Trophoblast cell (in vitro differentiated cells and primary cell): ENCODE results near the gene COPG1.

Source experiments
- DNase-seq, 2 donors: peaks; one replicate each; pipeline ENCODE4 v3.0.0-alpha.2; 2016
- H2AFZ ChIP-seq: 2 replicates; pipeline ENCODE4 v1.6.1; 2013; ENCODE audit warnings: low read length, moderate library complexity, mild to moderate bottlenecking; ENCODE audit not compliant: insufficient read depth, poor library complexity
- H2AK5ac ChIP-seq: 2 replicates; pipeline ENCODE4 v1.6.1; 2013; ENCODE audit warnings: mild to moderate bottlenecking, low read length
- H2BK120ac ChIP-seq: 2 replicates; pipeline ENCODE4 v1.6.1; 2013; ENCODE audit warnings: low read length, mild to moderate bottlenecking, moderate library complexity; ENCODE audit not compliant: insufficient read depth, poor library complexity
- H2BK12ac ChIP-seq: 2 replicates; pipeline ENCODE4 v1.6.1; 2013; ENCODE audit warnings: mild to moderate bottlenecking, low read length, moderate library complexity
- H2BK5ac ChIP-seq: 2 replicates; pipeline ENCODE4 v1.6.1; 2013; ENCODE audit warnings: low read length, low read depth, moderate library complexity, mild to moderate bottlenecking; ENCODE audit not compliant: poor library complexity
- H3K14ac ChIP-seq: 2 replicates; pipeline ENCODE4 v1.6.1; 2013; ENCODE audit warnings: mild to moderate bottlenecking, low read length
- H3K18ac ChIP-seq: 2 replicates; pipeline ENCODE4 v1.6.1; 2013; ENCODE audit warnings: mild to moderate bottlenecking, low read length
- H3K23ac ChIP-seq: 2 replicates; pipeline ENCODE4 v1.6.1; 2013; ENCODE audit warnings: low read length
- H3K27ac ChIP-seq: 2 replicates; pipeline ENCODE4 v1.5.1; 2013; ENCODE audit warnings: low read depth, mild to moderate bottlenecking, inconsistent platforms, low read length, moderate library complexity
- H3K27me3 ChIP-seq: 2 replicates; pipeline ENCODE4 v1.6.1; 2013; ENCODE audit warnings: inconsistent platforms, mild to moderate bottlenecking, low read length, moderate library complexity; ENCODE audit not compliant: insufficient read depth
- H3K36me3 ChIP-seq, 2 experiments: 1 replicate in 1 of 2; 2 replicates in 1 of 2; pipeline ENCODE4 v1.6.1; 2013; ENCODE audit warnings: low read length in 2 of 2, mild to moderate bottlenecking in 2 of 2, moderate library complexity in 1 of 2; ENCODE audit not compliant: insufficient read depth in 2 of 2, control insufficient read depth in 1 of 2
- H3K4ac ChIP-seq: 2 replicates; pipeline ENCODE4 v1.6.1; 2013; ENCODE audit warnings: low read depth, mild to moderate bottlenecking, low read length, moderate library complexity
- H3K4me1 ChIP-seq, 2 experiments: 1 replicate in 1 of 2; 2 replicates in 1 of 2; pipeline ENCODE4 v1.6.1; 2013; ENCODE audit warnings: low read length in 2 of 2, mild to moderate bottlenecking in 2 of 2, moderate library complexity in 1 of 2; ENCODE audit not compliant: insufficient read depth in 2 of 2, control insufficient read depth in 1 of 2
- H3K4me2 ChIP-seq: 2 replicates; pipeline ENCODE4 v1.6.1; 2013; ENCODE audit warnings: inconsistent platforms, mild to moderate bottlenecking, low read length, moderate library complexity
- H3K4me3 ChIP-seq: 2 replicates; pipeline ENCODE4 v1.5.1; 2013; ENCODE audit warnings: mild to moderate bottlenecking, low read depth, low read length, inconsistent platforms
- H3K79me1 ChIP-seq: one replicate; pipeline ENCODE4 v1.6.1; 2013; ENCODE audit warnings: low read length
- H3K79me2 ChIP-seq: 2 replicates; pipeline ENCODE4 v1.6.1; 2013; ENCODE audit warnings: low read length, mild to moderate bottlenecking; ENCODE audit not compliant: control insufficient read depth, insufficient read depth, poor library complexity
- H3K9ac ChIP-seq: 2 replicates; pipeline ENCODE4 v1.6.1; 2013; ENCODE audit warnings: mild to moderate bottlenecking, low read length
- H3K9me3 ChIP-seq: 2 replicates; pipeline ENCODE4 v1.6.1; 2013; ENCODE audit warnings: low read depth, mild to moderate bottlenecking, control low read depth, inconsistent platforms, low read length; ENCODE audit not compliant: insufficient read depth
- H4K12ac ChIP-seq: 2 replicates; pipeline ENCODE4 v1.6.1; 2013; ENCODE audit warnings: low read depth, mild to moderate bottlenecking, low read length, moderate library complexity
- H4K8ac ChIP-seq: 2 replicates; pipeline ENCODE4 v1.6.1; 2013; ENCODE audit warnings: low read depth, mild to moderate bottlenecking, low read length, moderate library complexity
- H4K91ac ChIP-seq: one replicate; pipeline ENCODE4 v1.6.1; 2013; ENCODE audit warnings: low read depth, mild to moderate bottlenecking, low read length, moderate library complexity
- WGBS: extraction: QIAGEN DNeasy Blood & Tissue Kit; methylation state at CpG from one replicate; pipeline ENCODE4 v1.1.7; 2013; ENCODE audit warnings: missing lambda C conversion rate; ENCODE audit not compliant: insufficient read length, insufficient coverage; ENCODE audit errors: extremely low coverage; 5-methylcytosine and 5-hydroxymethylcytosine counted together

COPG1 gene

DNA sequence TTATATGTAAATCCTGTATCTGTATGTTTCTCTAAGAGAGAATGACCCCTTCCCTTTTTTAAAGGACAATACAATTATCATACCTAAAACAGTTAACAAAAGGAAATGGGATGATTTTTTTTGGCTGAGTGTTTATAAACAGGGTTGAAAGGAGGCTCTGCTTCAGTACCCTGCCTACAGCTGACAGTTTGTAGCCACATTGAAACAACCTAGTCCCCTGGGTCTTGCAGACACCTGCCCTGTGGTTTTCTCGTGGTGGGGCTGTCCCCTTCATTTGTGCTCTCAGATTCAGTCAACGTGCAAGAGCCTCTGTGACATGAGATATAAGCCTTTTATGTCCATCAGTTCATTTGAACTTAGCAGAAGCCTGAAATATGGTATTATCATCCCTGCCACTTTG, 27.0 kb downstream of the COPG1 start:
- no peaks in the 10 kb centered on the region for H3K27me3 ChIP-seq
- no peak overlapping the region for H3K4me2 ChIP-seq
- H4K8ac ChIP-seq: no peak overlapping the region
- H3K4ac ChIP-seq: no peak overlapping the region
- H2BK12ac ChIP-seq: no peak overlapping the region
- H3K14ac ChIP-seq: no peak overlapping the region
- H2BK120ac ChIP-seq: no peak overlapping the region
- H3K79me1 ChIP-seq: peaks cover 9% of the 10 kb centered on the region
- no peak overlapping the region for H2AK5ac ChIP-seq
- H2AFZ ChIP-seq: no peak overlapping the region
- no peak overlapping the region for H4K12ac ChIP-seq
- H3K27ac ChIP-seq: no peak overlapping the region
- DNase-seq: no peak
- no peak overlapping the region for H3K18ac ChIP-seq
- no peak overlapping the region for H3K9ac ChIP-seq
- no peak overlapping the region for H2BK5ac ChIP-seq
- peaks cover 0 to 5% of the 10 kb centered on the region in 2 experiments for H3K4me1 ChIP-seq
- H3K79me2 ChIP-seq: peaks cover 6% of the 10 kb centered on the region
- peaks cover 40 to 48% of the 10 kb centered on the region in 2 experiments for H3K36me3 ChIP-seq
- WGBS: no CpG with 5 or more reads among the region's 2 CpGs
- H3K9me3 ChIP-seq: peaks cover 3% of the 10 kb centered on the region
- no peak overlapping the region for H3K4me3 ChIP-seq
- no peak overlapping the region for H3K23ac ChIP-seq
- H4K91ac ChIP-seq: no peak overlapping the region

DNA sequence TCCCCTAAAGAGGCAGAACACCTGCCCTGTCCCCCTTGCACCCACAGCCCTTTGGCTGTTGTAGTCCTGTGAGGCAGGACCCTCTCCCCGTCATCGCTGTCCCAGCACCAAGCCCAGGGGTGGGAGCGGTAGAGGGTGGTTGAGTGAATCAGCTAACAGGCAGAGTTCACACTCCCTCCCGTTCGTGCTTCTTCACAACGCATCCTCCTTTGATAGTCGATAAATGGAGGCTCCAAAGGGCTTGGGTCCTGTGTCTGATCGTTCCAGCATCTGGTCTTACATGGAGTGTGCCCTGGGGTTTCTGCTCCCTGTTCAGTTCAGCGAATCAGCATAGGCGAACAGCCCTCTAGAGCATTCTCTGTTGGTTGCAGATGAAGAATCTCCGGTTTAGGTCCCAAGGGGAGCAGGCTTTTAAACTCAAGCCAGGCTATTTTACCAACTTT, 28.4 kb downstream of the COPG1 start:
- Histone ChIP-seq H3K27me3 (no peaks in the 10 kb centered on the region), H3K79me2 (peaks cover 6% of the 10 kb centered on the region), H2AK5ac (no peak overlapping the region), H3K18ac (no peak overlapping the region), H3K14ac (no peak overlapping the region), H3K4me1 (peaks cover 0 to 5% of the 10 kb centered on the region in 2 experiments), H3K9me3 (no peaks in the 10 kb centered on the region), H3K9ac (no peak overlapping the region), H3K4me3 (no peak overlapping the region), H4K91ac (no peak overlapping the region), H2BK12ac (no peak overlapping the region), H4K12ac (no peak overlapping the region), H3K27ac (peak overlapping the region; percentile 87), H2BK5ac (no peak overlapping the region), H3K23ac (no peak overlapping the region), H3K79me1 (peaks cover 9% of the 10 kb centered on the region), H3K4ac (no peak overlapping the region), H3K36me3 (peaks cover 26 to 34% of the 10 kb centered on the region in 2 experiments), H4K8ac (no peak overlapping the region), H2AFZ (no peak overlapping the region), H2BK120ac (no peak overlapping the region), H3K4me2 (peak overlapping the region; percentile 77)
- no CpG with 5 or more reads among the region's 11 CpGs for whole genome bisulfite sequencing
- no peak for DNase-seq

DNA sequence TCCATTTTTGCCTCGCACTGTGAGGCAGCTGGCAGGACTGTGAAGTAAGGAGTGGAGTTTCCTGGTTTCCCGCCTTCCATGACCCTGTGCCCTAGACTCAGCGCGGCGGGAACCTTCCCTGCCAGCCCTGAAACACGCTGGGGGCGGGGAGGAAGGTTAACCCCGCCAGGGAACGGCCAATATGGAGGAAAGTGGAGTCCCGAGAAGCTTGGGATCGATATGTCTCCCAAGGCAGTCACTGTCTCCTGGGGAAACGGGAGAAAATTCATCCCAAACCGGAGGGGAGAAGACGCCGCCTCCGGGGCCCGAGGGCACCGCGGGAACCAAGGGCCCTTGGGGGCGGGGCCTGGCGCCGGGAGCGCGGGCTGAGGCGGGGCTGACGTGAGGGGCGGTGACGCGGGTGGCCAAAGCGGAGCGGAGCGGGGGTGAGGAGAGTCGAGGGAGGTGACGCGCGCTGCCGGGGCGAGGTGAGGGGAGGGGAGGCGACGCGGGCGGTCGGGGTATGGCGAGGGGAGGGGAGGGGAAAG, 29.1 kb downstream of the COPG1 start, which contains the start of gene HMCES:
TSS of gene HMCES (plus strand) at position 432 of the 527 bp plus-strand sequence. CDS start 863 bp downstream, outside the sequence.
- peaks cover 23 to 33% of the 10 kb centered on the region in 2 experiments for H3K36me3 ChIP-seq
- peak within 1 kb of the TSS; percentile 50 for H3K14ac ChIP-seq
- peak within 1 kb of the TSS; percentile 53 for H3K18ac ChIP-seq
- H4K12ac ChIP-seq: peak within 1 kb of the TSS; percentile 66
- peak within 1 kb of the TSS; percentile 42 for H3K4ac ChIP-seq
- peaks cover 6% of the 10 kb centered on the region for H3K79me2 ChIP-seq
- peaks cover 0 to 5% of the 10 kb centered on the region in 2 experiments for H3K4me1 ChIP-seq
- H3K9ac ChIP-seq: peak within 1 kb of the TSS; percentile 68
- no peak within 1 kb of the TSS for H2AK5ac ChIP-seq
- H3K4me2 ChIP-seq: peak within 1 kb of the TSS; percentile 77
- H4K91ac ChIP-seq: peak within 1 kb of the TSS; percentile 30
- H3K79me1 ChIP-seq: peaks cover 9% of the 10 kb centered on the region
- H4K8ac ChIP-seq: peak within 1 kb of the TSS; percentile 73
- H2BK5ac ChIP-seq: peak within 1 kb of the TSS; percentile 81
- H2AFZ ChIP-seq: peak within 1 kb of the TSS; percentile 77
- peak within 1 kb of the TSS; percentile 87 for H3K27ac ChIP-seq
- no peaks in the 10 kb centered on the region for H3K9me3 ChIP-seq
- no peak within 1 kb of the TSS for H2BK12ac ChIP-seq
- peak; percentile 89 to 91 for DNase-seq
- no peaks in the 10 kb centered on the region for H3K27me3 ChIP-seq
- peak within 1 kb of the TSS; percentile 81 for H2BK120ac ChIP-seq
- peak within 1 kb of the TSS; percentile 78 for H3K4me3 ChIP-seq
- no peak within 1 kb of the TSS for H3K23ac ChIP-seq
- WGBS: no CpG with 5 or more reads among the region's 44 CpGs

DNA sequence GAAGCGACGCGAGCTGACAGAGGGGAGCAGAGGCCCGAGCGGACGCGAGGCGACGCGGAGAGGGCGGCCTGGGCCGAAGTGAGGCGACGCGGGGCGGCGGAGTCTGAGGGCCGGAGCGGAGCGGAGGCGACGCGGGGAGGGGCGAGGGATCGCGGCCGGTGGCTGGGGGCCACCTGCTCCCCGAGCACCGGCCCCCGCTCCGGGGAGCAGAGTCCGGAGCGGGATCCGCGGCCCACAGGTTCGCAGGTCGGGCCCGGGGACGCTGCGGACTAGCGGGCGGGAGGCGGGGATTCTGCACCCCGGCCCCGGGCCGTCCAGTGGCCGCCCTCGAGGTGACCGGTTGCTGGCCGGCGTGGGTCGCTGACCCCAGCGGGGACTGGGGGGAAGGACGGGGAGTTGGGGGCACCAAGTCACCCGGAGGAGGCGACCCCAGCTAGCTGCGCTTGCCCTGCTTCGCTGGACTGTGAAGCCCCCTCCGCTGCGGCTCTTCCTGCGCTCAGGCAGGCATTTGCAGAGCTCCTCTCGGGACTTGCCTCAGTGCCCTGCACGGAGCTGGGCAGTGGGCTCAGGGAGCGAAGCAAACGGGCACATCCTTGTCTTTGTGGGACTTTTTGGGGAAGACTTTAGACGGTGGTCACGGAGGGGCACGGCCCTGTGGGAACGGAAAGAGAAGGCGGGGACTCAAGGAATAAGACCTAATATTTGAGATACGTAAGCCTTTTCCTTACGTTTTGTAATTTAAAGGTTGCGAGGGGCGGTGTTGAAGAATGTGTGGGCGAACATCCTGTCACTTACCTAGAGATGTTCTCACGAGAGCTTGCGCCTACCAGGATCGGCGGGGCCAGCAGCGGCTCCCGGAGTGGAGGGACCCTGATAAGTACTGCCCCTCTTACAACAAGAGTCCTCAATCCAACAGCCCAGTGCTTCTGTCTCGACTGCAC, 29.8 kb downstream of the COPG1 start:
- H2BK12ac ChIP-seq: no peak overlapping the region
- peak overlapping the region; percentile 77 for H2AFZ ChIP-seq
- peak overlapping the region; percentile 42 for H3K4ac ChIP-seq
- peak overlapping the region; percentile 49 for H4K8ac ChIP-seq
- H3K23ac ChIP-seq: no peak overlapping the region
- H3K4me2 ChIP-seq: peak overlapping the region; percentile 77
- H2BK120ac ChIP-seq: peak overlapping the region; percentile 81
- H3K14ac ChIP-seq: peak overlapping the region; percentile 50
- H3K18ac ChIP-seq: peak overlapping the region; percentile 53
- no peak overlapping the region for H2AK5ac ChIP-seq
- no peaks in the 10 kb centered on the region for H3K27me3 ChIP-seq
- H4K91ac ChIP-seq: peak overlapping the region; percentile 29
- peaks cover 19 to 26% of the 10 kb centered on the region in 2 experiments for H3K36me3 ChIP-seq
- no peaks in the 10 kb centered on the region for H3K9me3 ChIP-seq
- H3K9ac ChIP-seq: peak overlapping the region; percentile 87
- DNase-seq: peak in 1 of 2 donors; percentile 22
- peak overlapping the region; percentile 66 for H4K12ac ChIP-seq
- peaks cover 0 to 5% of the 10 kb centered on the region in 2 experiments for H3K4me1 ChIP-seq
- no CpG with 5 or more reads among the region's 82 CpGs for WGBS
- H3K27ac ChIP-seq: peak overlapping the region; percentile 87
- H2BK5ac ChIP-seq: peak overlapping the region; percentile 81
- H3K79me1 ChIP-seq: peaks cover 9% of the 10 kb centered on the region
- H3K79me2 ChIP-seq: peaks cover 6% of the 10 kb centered on the region
- peak overlapping the region; percentile 78 for H3K4me3 ChIP-seq
